Natural killer cell (primary cell): ENCODE results near the gene EPHB1. TPM values are rescaled to one million over a fixed set of nuclear protein-coding genes. Genes with fewer than 3 reads are reported as not detected.

Experiments used
- ATAC-seq, 3 donors: fragments of 150-1000 bp in 2 of 3; fragments of 200-7000 bp in 1 of 3; cut with Tn5 transposase; 1 replicate in 1 of 3; 2 replicates in 2 of 3; pipeline ENCODE4 v1.10.0; 2021; ENCODE audit warnings: mild to moderate bottlenecking in 2 of 3, moderate library complexity in 2 of 3
- DNase-seq, 2 donors: peaks; one replicate each; pipeline versions ENCODE4 v3.0.0 to v3.0.0-alpha.2; 2013 to 2021; ENCODE audit warnings: mixed read lengths in 1 of 2
- H3K27ac ChIP-seq: one replicate; pipeline ENCODE4 v1.5.1; 2013; ENCODE audit warnings: mild to moderate bottlenecking, low read length
- H3K27me3 ChIP-seq: one replicate; pipeline ENCODE4 v1.6.1; 2013; ENCODE audit warnings: low read length; ENCODE audit not compliant: control insufficient read depth, insufficient read depth
- H3K36me3 ChIP-seq: one replicate; pipeline ENCODE4 v1.6.1; 2013; ENCODE audit warnings: low read length; ENCODE audit not compliant: control insufficient read depth, insufficient read depth
- H3K4me1 ChIP-seq: one replicate; pipeline ENCODE4 v1.6.1; 2013; ENCODE audit warnings: low read length; ENCODE audit not compliant: control insufficient read depth, insufficient read depth
- H3K4me3 ChIP-seq: one replicate; pipeline ENCODE4 v1.5.1; 2013; ENCODE audit warnings: low read length
- H3K9me3 ChIP-seq: one replicate; pipeline ENCODE4 v1.6.1; 2013; ENCODE audit warnings: low read length; ENCODE audit not compliant: control insufficient read depth, insufficient read depth
- H3K27ac Mint-ChIP-seq, 2 donors: one replicate each; pipeline ENCODE4 v1.8.0; 2022; ENCODE audit warnings: mild to moderate bottlenecking in 2 of 2, mixed read lengths in 2 of 2, moderate library complexity in 1 of 2
- H3K27me3 Mint-ChIP-seq, 2 donors: one replicate each; pipeline ENCODE4 v1.8.0; 2022; ENCODE audit warnings: low read depth in 2 of 2, mixed read lengths in 2 of 2
- H3K36me3 Mint-ChIP-seq: one replicate; pipeline ENCODE4 v1.8.0; 2022; ENCODE audit warnings: mixed read lengths
- H3K4me1 Mint-ChIP-seq, 2 donors: one replicate each; pipeline ENCODE4 v1.8.0; 2022; ENCODE audit warnings: mixed read lengths in 2 of 2
- H3K4me3 Mint-ChIP-seq: one replicate; pipeline ENCODE4 v1.8.0; 2022; ENCODE audit warnings: mild to moderate bottlenecking, moderate library complexity, mixed read lengths
- H3K9me3 Mint-ChIP-seq, 2 donors: one replicate each; pipeline ENCODE4 v1.8.0; 2022; ENCODE audit warnings: mixed read lengths in 2 of 2
- CTCF ChIP-seq: fragments of 200-600 bp; IDR thresholded peaks from one replicate; pipeline ENCODE4 v1.8.0; 2022; ENCODE audit warnings: antibody characterized with exemption
- WGBS: methylation state at CpG from one replicate; pipeline ENCODE4 v1.1.7; 2013; ENCODE audit warnings: missing lambda C conversion rate; ENCODE audit not compliant: insufficient coverage; 5-methylcytosine and 5-hydroxymethylcytosine counted together
- intact Hi-C: fragments of 100-400 bp; cut with micrococcal nuclease; formaldehyde crosslinking; loops from one replicate; pipeline ENCODE4 v1.14.2; 2022
- total RNA-seq, 4 donors: library from RNA; stranded (reverse); fragments of 120-200 nt in 1 of 4; gene quantifications; one replicate each; pipeline versions ENCODE4 v1.2.3 to v1.2.4, GENCODE V29; 2013 to 2022

Gene EPHB1
- total RNA-seq, 3 donors from 2014 or later (not counting 1 experiment from before 2014, with no cell fraction given) = 0.60 TPM; not detected in 2

- Histone ChIP-seq H3K9me3 (peaks cover 2% of the 10 kb centered on the region), H3K4me3 (no peak overlapping the region), H3K27me3 (no peaks in the 10 kb centered on the region), H3K36me3 (no peaks in the 10 kb centered on the region), H3K4me1 (no peaks in the 10 kb centered on the region), H3K27ac (no peak overlapping the region)
- H3K36me3 Mint-ChIP-seq = no peaks in the 10 kb centered on the region
- intact Hi-C loops = no loop called here
- no peak overlapping the region for H3K27ac Mint-ChIP-seq
- 95% methylated on average over 5 of the region's 5 CpGs for whole genome bisulfite sequencing
- no peaks in the 10 kb centered on the region for H3K27me3 Mint-ChIP-seq
- DNase-seq = no peak
- no peak overlapping the region for H3K4me3 Mint-ChIP-seq
- ATAC-seq = no peak
- H3K9me3 Mint-ChIP-seq = peaks cover 4 to 12% of the 10 kb centered on the region in 2 donors
- no peaks in the 10 kb centered on the region for H3K4me1 Mint-ChIP-seq
- TF ChIP-seq CTCF = no peak
These were observed 273.0 kb downstream of the EPHB1 start for GRCh38 chr3:135068011-135068410.

- H3K9me3 Mint-ChIP-seq = peaks cover 8 to 10% of the 10 kb centered on the region in 2 donors
These were observed 274.3 kb downstream of the EPHB1 start for GRCh38 chr3:135069406-135069805.

GRCh38 chr3:135071483-135071882, 276.4 kb downstream of the EPHB1 start:
- H3K27ac ChIP-seq = no peak overlapping the region
- H3K27me3 ChIP-seq = no peaks in the 10 kb centered on the region
- Mint-ChIP-seq H3K27ac (no peak overlapping the region), H3K4me1 (no peaks in the 10 kb centered on the region), H3K36me3 (no peaks in the 10 kb centered on the region), H3K4me3 (no peak overlapping the region), H3K27me3 (no peaks in the 10 kb centered on the region), H3K9me3 (peaks cover 6 to 7% of the 10 kb centered on the region in 2 donors)
- DNase-seq = no peak
- H3K4me1 ChIP-seq = no peaks in the 10 kb centered on the region
- no peak for TF ChIP-seq CTCF
- H3K4me3 ChIP-seq = no peak overlapping the region
- H3K36me3 ChIP-seq = no peaks in the 10 kb centered on the region
- peaks cover 2% of the 10 kb centered on the region for H3K9me3 ChIP-seq
- intact Hi-C loops = no loop called here
- ATAC-seq = no peak

More at GRCh38 chr3:135069406-135069805, 274.3 kb downstream of the EPHB1 start:
- Histone ChIP-seq H3K36me3 (no peaks in the 10 kb centered on the region), H3K9me3 (peaks cover 2% of the 10 kb centered on the region), H3K4me1 (no peaks in the 10 kb centered on the region), H3K27me3 (no peaks in the 10 kb centered on the region), H3K4me3 (no peak overlapping the region), H3K27ac (no peak overlapping the region)
- no peak for TF ChIP-seq CTCF
- 94% methylated on average over 2 of the region's 2 CpGs for WGBS
- ATAC-seq = no peak
- intact Hi-C loops = no loop called here
- DNase-seq = no peak
- H3K4me1 Mint-ChIP-seq = no peaks in the 10 kb centered on the region
- no peaks in the 10 kb centered on the region for H3K27me3 Mint-ChIP-seq
- no peaks in the 10 kb centered on the region for H3K36me3 Mint-ChIP-seq
- no peak overlapping the region for H3K4me3 Mint-ChIP-seq
- H3K27ac Mint-ChIP-seq = no peak overlapping the region

- WGBS = 85% methylated on average over 5 of the region's 5 CpGs
- Mint-ChIP-seq H3K4me1 (no peaks in the 10 kb centered on the region), H3K9me3 (peaks cover 6 to 7% of the 10 kb centered on the region in 2 donors), H3K27me3 (no peaks in the 10 kb centered on the region), H3K4me3 (no peak overlapping the region), H3K36me3 (no peaks in the 10 kb centered on the region), H3K27ac (no peak overlapping the region)
- Histone ChIP-seq H3K27ac (no peak overlapping the region), H3K4me3 (no peak overlapping the region), H3K36me3 (no peaks in the 10 kb centered on the region), H3K9me3 (peaks cover under 1% of the 10 kb centered on the region), H3K4me1 (no peaks in the 10 kb centered on the region), H3K27me3 (no peaks in the 10 kb centered on the region)
- intact Hi-C loops = no loop called here
- DNase-seq = no peak
- no peak for ATAC-seq
- TF ChIP-seq CTCF = no peak
These were observed 277.4 kb downstream of the EPHB1 start for GRCh38 chr3:135072431-135072830.
